Uterus (tissue), 2 donors: ENCODE results near the gene SUSD1.

Experiments used
- CTCF ChIP-seq, 4 experiments: fragments of 200-600 bp in 2 of 4; fragments of 450-650 bp in 2 of 4; sonication (generic) in 2 of 4; IDR thresholded peaks; one replicate each; pipeline ENCODE4 v1.5.1; 2016 to 2019; ENCODE audit warnings: antibody characterized with exemption in 4 of 4, mild to moderate bottlenecking in 2 of 4, moderate library complexity in 1 of 4
- POLR2A ChIP-seq, 2 donors: fragments of 450-650 bp; IDR thresholded peaks; one replicate each; pipeline ENCODE4 v1.6.1; 2016; ENCODE audit warnings: antibody characterized with exemption in 2 of 2, mild to moderate bottlenecking in 1 of 2, moderate library complexity in 1 of 2

GRCh38 chr9:112140936-112141335, 34.2 kb downstream of the SUSD1 start:
- TF ChIP-seq CTCF (IDR thresholded peaks at IDR 0.05) (no peak), POLR2A (IDR thresholded peaks at IDR 0.05) (no peak)
